GM19372 (cell line): ENCODE data around the gene NT5DC2.

Source experiments
- ATAC-seq: cut with Tn5 transposase; IDR thresholded peaks from one replicate; pipeline ENCODE4 v1.9.1; 2021; ENCODE audit warnings: mild to moderate bottlenecking, low read depth, moderate library complexity; ENCODE audit not compliant: unreplicated experiment

Gene NT5DC2

DNA sequence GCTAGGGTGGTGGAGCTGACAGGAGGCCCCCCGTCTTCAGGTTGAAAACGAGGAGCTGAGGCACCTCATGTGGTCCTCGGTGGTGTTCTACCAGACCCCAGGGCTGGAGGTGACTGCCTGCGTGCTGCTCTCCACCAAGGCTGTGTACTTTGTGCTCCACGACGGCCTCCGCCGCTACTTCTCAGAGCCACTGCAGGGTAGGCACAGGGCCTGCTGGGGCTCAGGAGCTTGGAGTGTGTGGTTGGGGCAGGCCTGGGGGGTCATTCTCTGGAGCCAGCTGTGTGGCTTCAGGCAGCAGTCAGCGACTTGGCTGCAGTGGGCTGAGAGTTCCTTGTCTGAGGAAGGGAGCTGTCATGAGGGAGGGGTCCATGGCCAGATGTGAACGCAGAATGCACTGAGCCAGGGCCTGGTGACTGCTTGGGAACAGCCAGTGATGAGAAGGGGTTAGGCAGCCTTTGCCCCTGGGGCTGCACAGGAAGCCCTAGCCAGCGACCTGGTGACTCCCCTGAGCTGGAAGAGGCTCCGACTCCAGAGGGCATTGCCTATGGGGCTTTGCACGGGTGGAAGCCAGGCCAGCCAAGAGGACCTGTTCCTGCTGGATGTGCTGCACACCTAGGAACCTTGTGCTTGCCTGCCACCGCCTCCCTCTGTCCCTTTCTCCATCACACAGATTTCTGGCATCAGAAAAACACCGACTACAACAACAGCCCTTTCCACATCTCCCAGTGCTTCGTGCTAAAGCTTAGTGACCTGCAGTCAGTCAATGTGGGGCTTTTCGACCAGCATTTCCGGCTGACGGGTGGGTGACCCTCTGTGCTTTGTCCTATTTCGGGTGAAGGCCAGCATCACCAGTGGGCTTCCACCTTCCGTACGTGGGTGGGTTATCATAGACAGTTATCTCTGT lies 43.4 kb downstream of the NT5DC2 start:
- no peak for ATAC-seq

DNA sequence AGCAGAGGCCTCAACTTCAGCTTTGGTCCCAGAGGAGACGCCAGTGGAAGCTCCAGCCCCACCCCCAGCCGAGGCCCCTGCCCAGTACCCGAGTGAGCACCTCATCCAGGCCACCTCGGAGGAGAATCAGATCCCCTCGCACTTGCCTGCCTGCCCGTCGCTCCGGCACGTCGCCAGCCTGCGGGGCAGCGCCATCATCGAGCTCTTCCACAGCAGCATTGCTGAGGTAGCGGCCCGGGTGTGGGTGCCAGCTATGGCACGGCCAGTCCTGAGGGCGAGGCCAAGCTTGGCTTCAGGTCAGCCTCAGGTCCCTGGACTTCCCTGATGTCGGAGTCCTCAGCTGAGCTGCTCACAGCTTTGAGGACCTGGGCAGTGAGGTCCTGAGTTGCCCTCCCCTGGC lies 44.2 kb downstream of the NT5DC2 start:
- ATAC-seq: no peak

DNA sequence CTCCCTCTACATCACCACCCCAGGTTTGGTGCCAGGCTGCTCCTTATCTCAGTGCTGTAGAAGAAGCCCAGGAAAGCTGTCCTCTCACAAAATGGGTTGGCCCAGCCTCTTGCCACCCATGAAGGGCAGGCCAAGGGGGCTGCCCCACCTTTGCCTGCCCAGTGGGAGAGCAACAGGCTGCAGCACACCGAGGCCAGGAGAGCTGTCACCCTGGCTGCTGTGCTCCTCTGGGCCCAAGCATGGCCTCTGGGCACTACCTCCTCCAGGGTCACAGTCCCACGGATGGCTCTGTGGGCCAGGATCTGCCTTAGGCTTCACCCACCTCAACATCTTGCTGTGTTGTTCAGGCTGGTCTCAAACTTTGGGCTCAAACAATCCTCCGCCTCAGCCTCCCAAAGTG lies 44.9 kb downstream of the NT5DC2 start:
- ATAC-seq: no peak

DNA sequence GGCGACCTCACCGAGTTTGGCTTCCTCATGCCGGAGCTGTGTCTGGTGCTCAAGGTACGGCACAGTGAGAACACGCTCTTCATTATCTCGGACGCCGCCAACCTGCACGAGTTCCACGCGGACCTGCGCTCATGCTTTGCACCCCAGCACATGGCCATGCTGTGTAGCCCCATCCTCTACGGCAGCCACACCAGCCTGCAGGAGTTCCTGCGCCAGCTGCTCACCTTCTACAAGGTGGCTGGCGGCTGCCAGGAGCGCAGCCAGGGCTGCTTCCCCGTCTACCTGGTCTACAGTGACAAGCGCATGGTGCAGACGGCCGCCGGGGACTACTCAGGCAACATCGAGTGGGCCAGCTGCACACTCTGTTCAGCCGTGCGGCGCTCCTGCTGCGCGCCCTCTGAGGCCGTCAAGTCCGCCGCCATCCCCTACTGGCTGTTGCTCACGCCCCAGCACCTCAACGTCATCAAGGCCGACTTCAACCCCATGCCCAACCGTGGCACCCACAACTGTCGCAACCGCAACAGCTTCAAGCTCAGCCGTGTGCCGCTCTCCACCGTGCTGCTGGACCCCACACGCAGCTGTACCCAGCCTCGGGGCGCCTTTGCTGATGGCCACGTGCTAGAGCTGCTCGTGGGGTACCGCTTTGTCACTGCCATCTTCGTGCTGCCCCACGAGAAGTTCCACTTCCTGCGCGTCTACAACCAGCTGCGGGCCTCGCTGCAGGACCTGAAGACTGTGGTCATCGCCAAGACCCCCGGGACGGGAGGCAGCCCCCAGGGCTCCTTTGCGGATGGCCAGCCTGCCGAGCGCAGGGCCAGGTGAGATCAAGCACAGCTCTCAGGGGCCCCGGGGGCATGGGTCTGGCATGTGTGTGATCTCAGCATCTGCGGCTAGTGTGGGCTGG lies 45.6 kb downstream of the NT5DC2 start:
- no peak for ATAC-seq

- ATAC-seq: no peak
These were observed 46.4 kb downstream of the NT5DC2 start for GRCh38 chr3:52487050-52487787.

DNA sequence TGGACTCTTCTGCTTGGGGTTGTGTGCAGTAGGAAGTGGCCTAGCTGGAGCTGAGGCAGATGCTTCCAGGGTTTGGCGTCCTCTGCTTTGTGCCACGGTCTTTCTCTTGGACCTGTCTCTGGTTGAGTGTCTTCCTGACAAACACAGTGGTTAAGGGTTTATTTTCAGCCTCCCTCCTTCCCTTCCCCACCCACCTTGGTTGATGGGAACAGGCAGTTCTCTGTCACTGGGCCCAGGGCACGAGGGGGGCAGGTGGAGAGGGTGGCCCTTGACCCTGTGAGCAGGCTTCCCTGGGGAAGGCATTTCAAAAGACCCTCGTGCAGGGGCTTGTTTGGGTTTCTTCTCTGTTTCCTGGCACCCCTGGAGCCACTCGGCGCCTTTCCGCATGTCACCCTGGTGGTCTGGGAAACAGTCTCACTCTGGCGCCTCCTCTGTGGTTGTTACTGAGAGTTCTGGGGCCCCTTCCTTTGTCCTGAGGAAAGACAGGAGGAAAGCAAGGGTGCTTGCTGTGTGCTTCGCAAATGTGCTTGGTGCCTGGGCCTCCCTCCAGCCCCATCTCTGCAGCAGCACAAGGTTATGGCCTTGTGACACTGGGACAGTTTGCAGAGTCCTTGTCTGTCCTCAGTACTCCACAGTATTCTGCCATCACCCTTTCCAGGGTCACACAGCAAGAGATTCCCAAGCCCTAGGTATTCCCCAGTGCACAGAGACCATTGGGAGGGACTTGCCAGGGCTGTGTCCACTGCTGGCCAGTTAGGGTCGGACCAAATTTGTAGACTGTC lies 48.8 kb downstream of the NT5DC2 start:
- no peak for ATAC-seq

- ATAC-seq: no peak
These were observed 49.9 kb downstream of the NT5DC2 start for GRCh38 chr3:52483577-52484381.

DNA sequence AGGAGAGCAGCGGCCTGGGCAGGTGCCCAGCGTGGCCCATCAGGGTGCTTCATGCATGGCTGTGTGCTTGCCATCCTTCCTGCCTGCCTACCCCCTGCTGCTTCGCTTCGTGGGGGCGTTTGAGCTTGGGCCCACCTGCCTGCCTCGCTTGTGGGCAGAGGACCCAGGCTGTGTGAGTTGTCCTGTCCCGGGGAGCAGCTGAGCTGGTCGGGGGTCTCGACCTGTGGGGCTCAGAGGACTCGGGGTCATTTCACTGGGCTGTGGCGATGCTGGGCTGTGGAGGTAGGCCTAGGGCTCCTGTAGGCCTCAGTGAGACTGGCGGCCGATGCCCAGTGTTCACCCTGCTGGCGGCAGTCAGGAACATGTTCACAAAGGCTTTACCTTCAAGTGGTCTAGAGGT lies 50.6 kb downstream of the NT5DC2 start:
- ATAC-seq: no peak

DNA sequence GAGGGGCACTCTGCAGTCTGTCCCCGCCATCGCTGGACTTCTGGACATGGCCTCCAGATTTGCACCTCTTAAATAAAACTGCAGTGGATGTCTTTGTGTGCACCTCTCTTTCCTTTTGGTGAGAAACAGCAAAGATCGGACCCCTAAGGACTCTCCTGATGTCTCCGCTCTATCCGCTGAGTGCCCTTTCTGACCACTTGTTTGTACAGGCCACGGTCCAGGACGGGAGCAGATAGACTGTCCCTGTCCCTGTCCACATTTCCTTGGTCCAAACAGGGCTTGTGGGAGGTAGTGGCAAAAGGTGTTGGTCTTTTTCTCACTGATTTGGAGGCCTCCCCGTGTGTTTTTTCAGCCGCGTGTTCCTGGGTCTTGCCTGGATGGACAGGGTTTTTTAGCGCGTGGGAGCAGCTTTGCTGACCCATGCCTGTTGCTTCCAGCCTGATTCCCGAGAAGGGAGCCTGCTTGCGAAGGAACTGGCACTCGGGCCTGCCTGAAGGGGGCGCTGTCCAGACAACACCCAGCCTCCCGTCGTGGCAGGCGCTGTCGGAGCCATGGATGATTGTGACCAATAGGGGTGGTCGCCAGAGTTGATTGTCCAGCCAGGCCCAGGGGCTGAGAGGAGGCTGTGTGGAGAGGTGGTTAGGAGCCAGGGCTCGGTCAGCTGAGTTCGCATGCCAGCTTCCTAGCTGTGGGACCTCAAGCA lies 51.7 kb downstream of the NT5DC2 start:
- no peak for ATAC-seq

- no peak for ATAC-seq
These were observed 52.6 kb downstream of the NT5DC2 start for GRCh38 chr3:52480768-52481715.

DNA sequence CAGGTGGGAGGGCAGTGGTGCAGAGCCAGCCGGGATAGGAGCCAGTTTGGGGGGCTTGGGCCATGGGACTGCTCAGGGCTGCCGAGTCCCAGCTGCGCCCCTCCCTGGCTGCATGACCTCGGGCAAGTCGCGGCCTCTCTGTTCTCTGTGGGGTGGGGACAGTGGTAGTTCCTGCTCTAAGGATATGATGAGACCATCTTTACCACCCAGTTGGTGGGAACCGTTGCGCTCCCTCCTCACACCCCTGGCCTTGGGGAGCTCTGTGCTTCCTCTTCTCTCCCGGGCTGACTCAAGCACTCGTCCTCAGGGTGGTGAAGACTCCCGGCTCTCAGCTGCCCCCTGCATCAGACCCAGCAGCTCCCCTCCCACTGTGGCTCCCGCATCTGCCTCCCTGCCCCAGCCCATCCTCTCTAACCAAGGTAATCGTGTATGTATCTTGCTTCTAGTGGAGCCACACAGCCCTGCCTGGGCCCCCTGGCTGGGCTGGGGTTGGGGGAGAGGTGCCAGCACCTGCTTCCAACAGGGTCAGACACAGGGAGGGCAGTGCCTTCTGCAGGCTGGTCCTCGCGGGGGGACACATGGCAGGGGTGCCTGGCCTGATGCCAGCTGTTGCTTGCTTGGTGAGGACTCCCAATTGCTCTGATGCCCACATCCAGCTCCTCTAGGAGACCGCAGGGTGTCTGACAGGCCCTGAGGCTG lies 53.6 kb downstream of the NT5DC2 start:
- no peak for ATAC-seq

GRCh38 chr3:52479037-52479876 lies 54.4 kb downstream of the NT5DC2 start:
- ATAC-seq: no peak

- no peak for ATAC-seq
These were observed 55.9 kb downstream of the NT5DC2 start for GRCh38 chr3:52477796-52478095.

DNA sequence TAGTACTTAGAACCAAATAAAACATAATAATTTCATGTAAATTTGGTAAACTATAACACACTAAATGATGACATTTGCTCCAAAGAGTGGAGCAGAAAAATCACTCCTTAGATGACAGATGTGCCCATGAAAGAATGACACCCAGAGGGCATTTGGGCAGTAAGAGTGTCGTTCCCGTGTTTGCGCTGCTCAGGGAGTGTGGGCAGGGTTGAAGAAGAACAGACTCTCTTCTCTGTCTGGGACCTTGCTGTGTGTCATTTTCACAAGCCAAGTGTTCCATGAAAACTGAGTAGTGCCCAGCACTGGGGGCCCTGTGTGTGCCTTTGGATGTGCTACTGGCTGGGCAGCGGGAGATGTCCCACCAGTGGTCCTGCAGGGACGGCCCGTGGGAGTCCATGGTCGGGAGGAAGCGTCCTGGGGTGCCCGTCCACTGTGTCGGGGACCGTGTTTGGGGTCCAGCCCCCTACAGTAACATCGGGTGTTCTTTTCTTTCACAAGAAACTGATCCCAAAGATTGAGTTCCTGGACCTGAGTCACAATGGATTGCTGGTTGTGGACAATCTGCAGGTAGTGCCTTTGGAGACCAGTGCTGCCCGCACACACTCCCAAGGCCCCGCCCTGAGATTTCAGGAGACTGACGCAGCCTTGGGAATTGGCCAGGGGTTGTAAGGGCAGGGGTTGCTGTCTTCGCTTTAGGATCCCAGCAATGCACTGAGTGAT lies 56.4 kb downstream of the NT5DC2 start:
- no peak for ATAC-seq
